Measurements from ENCODE around the gene CLDN16.

- TF ChIP-seq CTCF (IDR thresholded peaks at IDR 0.05; ENCODE audit: low read length) = no peak
- TF ChIP-seq EZH2phosphoT487 (IDR thresholded peaks at IDR 0.05; ENCODE audit: low read length) = no peak
These were observed 8.0 kb downstream of the CLDN16 start for GRCh38 chr3:190396001-190396400.

All from MM.1S (cell line).